Urothelium cell line (cell line): ENCODE data around the gene FNTB.

Experiments
- DNase-seq: peaks from one replicate; pipeline ENCODE4 v3.0.0; 2011; ENCODE audit warnings: low spot score, mixed read lengths
- FAIRE-seq: peaks from 2 replicates; lab custom pipeline; 2011; peaks lifted over from hg19 to GRCh38; lab: Jason Lieb, UNC

The FNTB gene

GRCh38 chr14:65042731-65043372, 56.2 kb downstream of the FNTB start:
- peak; percentile 61 for FAIRE-seq
- no peak for DNase-seq

- no peak for FAIRE-seq
- no peak for DNase-seq
Measured at GRCh38 chr14:65043893-65044595, 57.3 kb downstream of the FNTB start.

GRCh38 chr14:65044596-65044959, 57.9 kb downstream of the FNTB start:
- peak; percentile 72 for FAIRE-seq
- no peak for DNase-seq

GRCh38 chr14:65045006-65045405, 58.3 kb downstream of the FNTB start:
- FAIRE-seq (no peak), DNase-seq (no peak)

GRCh38 chr14:65045709-65046108, 59.0 kb downstream of the FNTB start:
- no peak for FAIRE-seq
- no peak for DNase-seq

- DNase-seq = no peak
- peak; percentile 91 for FAIRE-seq
Measured at GRCh38 chr14:65052832-65053231, 66.1 kb downstream of the FNTB start.

GRCh38 chr14:65053466-65053865, 66.8 kb downstream of the FNTB start:
- no peak for DNase-seq
- FAIRE-seq = no peak

- DNase-seq = no peak
- peak; percentile 66 for FAIRE-seq
Measured at GRCh38 chr14:65054471-65055085, 67.9 kb downstream of the FNTB start.

- no peak for FAIRE-seq
Measured at GRCh38 chr14:65057695-65058094, 71.0 kb downstream of the FNTB start.

GRCh38 chr14:65062096-65063075, 75.7 kb downstream of the FNTB start:
- no peak for DNase-seq
- FAIRE-seq = peak; percentile 87

More at GRCh38 chr14:65057695-65058094, 71.0 kb downstream of the FNTB start:
- no peak for DNase-seq

GRCh38 chr14:65065719-65066118, 79.0 kb downstream of the FNTB start:
- DNase-seq (no peak), FAIRE-seq (no peak)

GRCh38 chr14:65069874-65070413, 83.2 kb downstream of the FNTB start:
- no peak for FAIRE-seq
- DNase-seq = no peak

- peak; percentile 65 for FAIRE-seq
- no peak for DNase-seq
Measured at GRCh38 chr14:65070471-65070976, 83.8 kb downstream of the FNTB start.

GRCh38 chr14:65071544-65071943, 84.8 kb downstream of the FNTB start:
- DNase-seq (no peak), FAIRE-seq (no peak)

- FAIRE-seq (peak; percentile 70), DNase-seq (no peak)
Measured at GRCh38 chr14:65072256-65072655, 85.6 kb downstream of the FNTB start.

GRCh38 chr14:65072937-65073336, 86.2 kb downstream of the FNTB start:
- peak; percentile 5 for FAIRE-seq
- no peak for DNase-seq

- FAIRE-seq (peak; percentile 72), DNase-seq (no peak)
Measured at GRCh38 chr14:65073605-65074201, 87.0 kb downstream of the FNTB start.

- FAIRE-seq = peak; percentile 79
- DNase-seq = no peak
Measured at GRCh38 chr14:65074449-65075150, 87.9 kb downstream of the FNTB start.

GRCh38 chr14:65075628-65076325, 89.1 kb downstream of the FNTB start:
- DNase-seq (no peak), FAIRE-seq (no peak)
